H9 (cell line): ENCODE results near the gene SEBOX. TPM values are rescaled to one million over a fixed set of nuclear protein-coding genes. Genes with fewer than 3 reads are reported as not detected.

Experiments
- DNase-seq: peaks from one replicate; pipeline ENCODE4 v3.0.0-alpha.2; 2017
- H2AFZ ChIP-seq: one replicate; pipeline ENCODE4 v1.6.1; 2013; ENCODE audit warnings: mild to moderate bottlenecking, low read length, control low read depth, moderate library complexity
- H2AK5ac ChIP-seq: 2 replicates; pipeline ENCODE4 v1.6.1; 2013; ENCODE audit warnings: low read length, control low read depth, mixed read lengths; ENCODE audit not compliant: insufficient read length
- H2BK120ac ChIP-seq: one replicate; pipeline ENCODE4 v1.6.1; 2013; ENCODE audit warnings: low read depth, mild to moderate bottlenecking, low read length, control low read depth, inconsistent platforms; ENCODE audit not compliant: poor library complexity, severe bottlenecking
- H2BK12ac ChIP-seq: 2 replicates; pipeline ENCODE4 v1.6.1; 2013; ENCODE audit warnings: low read length, control low read depth, mixed read lengths, low read depth; ENCODE audit not compliant: insufficient read length
- H2BK15ac ChIP-seq: 2 replicates; pipeline ENCODE4 v1.6.1; 2013; ENCODE audit warnings: low read depth, low read length, control low read depth
- H2BK20ac ChIP-seq: one replicate; pipeline ENCODE4 v1.6.1; 2013; ENCODE audit warnings: low read depth, mild to moderate bottlenecking, low read length, control low read depth, inconsistent platforms; ENCODE audit not compliant: poor library complexity, severe bottlenecking
- H2BK5ac ChIP-seq: 2 replicates; pipeline ENCODE4 v1.6.1; 2013; ENCODE audit warnings: low read length, control low read depth, mixed read lengths; ENCODE audit not compliant: insufficient read length
- H3K14ac ChIP-seq: 2 replicates; pipeline ENCODE4 v1.6.1; 2013; ENCODE audit warnings: low read length, control low read depth; ENCODE audit not compliant: insufficient read depth
- H3K18ac ChIP-seq: 2 replicates; pipeline ENCODE4 v1.6.1; 2013; ENCODE audit warnings: low read depth, mild to moderate bottlenecking, mixed read lengths, low read length, control low read depth; ENCODE audit not compliant: insufficient read length
- H3K23ac ChIP-seq: 2 replicates; pipeline ENCODE4 v1.6.1; 2013; ENCODE audit warnings: low read length, control low read depth, mixed read lengths, low read depth; ENCODE audit not compliant: insufficient read length
- H3K23me2 ChIP-seq: 2 replicates; pipeline ENCODE4 v1.6.1; 2013; ENCODE audit warnings: low read depth, mild to moderate bottlenecking, mixed read lengths, low read length, control low read depth; ENCODE audit not compliant: insufficient read length, poor library complexity, severe bottlenecking
- H3K27ac ChIP-seq: 2 replicates; pipeline ENCODE4 v1.5.1; 2013; ENCODE audit warnings: low read length, control low read depth, mixed read lengths, low read depth; ENCODE audit not compliant: insufficient read length
- H3K27me3 ChIP-seq: 2 replicates; pipeline ENCODE4 v1.6.1; 2013; ENCODE audit warnings: low read length, control low read depth, inconsistent platforms; ENCODE audit not compliant: insufficient read depth
- H3K4ac ChIP-seq: 2 replicates; pipeline ENCODE4 v1.6.1; 2013; ENCODE audit warnings: low read depth, mild to moderate bottlenecking, control low read depth, inconsistent platforms, low read length, moderate library complexity
- H3K4me1 ChIP-seq: 2 replicates; pipeline ENCODE4 v1.6.1; 2013; ENCODE audit warnings: low read length, control low read depth, inconsistent platforms; ENCODE audit not compliant: insufficient read depth
- H3K4me2 ChIP-seq: 2 replicates; pipeline ENCODE4 v1.6.1; 2013; ENCODE audit warnings: low read length, control low read depth, mixed read lengths; ENCODE audit not compliant: insufficient read length, insufficient read depth
- H3K56ac ChIP-seq: 2 replicates; pipeline ENCODE4 v1.6.1; 2013; ENCODE audit warnings: low read depth, mild to moderate bottlenecking, mixed read lengths, low read length, control low read depth; ENCODE audit not compliant: insufficient read length
- H3K79me1 ChIP-seq: 2 replicates; pipeline ENCODE4 v1.6.1; 2013; ENCODE audit warnings: low read depth, mild to moderate bottlenecking, moderate library complexity, low read length, control low read depth, inconsistent platforms; ENCODE audit not compliant: insufficient read depth, poor library complexity, severe bottlenecking
- H3K79me2 ChIP-seq: 2 replicates; pipeline ENCODE4 v1.6.1; 2013; ENCODE audit warnings: low read length, control low read depth, inconsistent platforms; ENCODE audit not compliant: insufficient read depth
- H3K9ac ChIP-seq: 2 replicates; pipeline ENCODE4 v1.6.1; 2013; ENCODE audit warnings: low read length, control low read depth, mixed read lengths; ENCODE audit not compliant: insufficient read length; ENCODE audit errors: extremely low read depth
- H3K9me3 ChIP-seq: one replicate; pipeline ENCODE4 v1.6.1; 2013; ENCODE audit warnings: low read depth, low read length, inconsistent platforms; ENCODE audit not compliant: control insufficient read depth
- H3T11ph ChIP-seq: one replicate; pipeline ENCODE4 v1.6.1; 2013; ENCODE audit warnings: mild to moderate bottlenecking, low read length, control low read depth, inconsistent platforms
- H4K20me1 ChIP-seq: one replicate; pipeline ENCODE4 v1.6.1; 2013; ENCODE audit not compliant: control insufficient read depth, insufficient read length, insufficient read depth
- H4K5ac ChIP-seq: 2 replicates; pipeline ENCODE4 v1.6.1; 2013; ENCODE audit warnings: low read depth, mild to moderate bottlenecking, mixed read lengths, low read length, control low read depth; ENCODE audit not compliant: insufficient read length
- H4K8ac ChIP-seq: replicated peaks from 2 replicates; pipeline ENCODE4 v1.6.1; 2013; ENCODE audit warnings: low read length, control low read depth, mixed read lengths, low read depth; ENCODE audit not compliant: insufficient read length
- H4K91ac ChIP-seq: 2 replicates; pipeline ENCODE4 v1.6.1; 2013; ENCODE audit warnings: low read depth, mild to moderate bottlenecking, moderate library complexity, mixed read lengths, low read length, control low read depth; ENCODE audit not compliant: insufficient read length
- H3K27ac Mint-ChIP-seq, 3 experiments: 2 replicates in 2 of 3; 3 replicates in 1 of 3; pipeline ENCODE4 v1.8.0; 2020 to 2021; ENCODE audit warnings: mixed read lengths in 3 of 3, mild to moderate bottlenecking in 1 of 3, moderate library complexity in 1 of 3
- H3K27me3 Mint-ChIP-seq: 2 replicates; pipeline ENCODE4 v1.8.0; 2021; ENCODE audit warnings: low read depth, mild to moderate bottlenecking, moderate library complexity, mixed read lengths
- H3K36me3 Mint-ChIP-seq, 3 experiments: 2 replicates in 2 of 3; 3 replicates in 1 of 3; pipeline ENCODE4 v1.8.0; 2020 to 2021; ENCODE audit warnings: low read depth in 3 of 3, mixed read lengths in 3 of 3; ENCODE audit not compliant: insufficient read depth in 1 of 3
- H3K4me1 Mint-ChIP-seq, 2 experiments: 2 replicates each; pipeline ENCODE4 v1.8.0; 2020; ENCODE audit warnings: mixed read lengths in 2 of 2
- H3K4me3 Mint-ChIP-seq, 2 experiments: 2 replicates in 1 of 2; 3 replicates in 1 of 2; pipeline ENCODE4 v1.8.0; 2020 to 2021; ENCODE audit warnings: mild to moderate bottlenecking in 2 of 2, mixed read lengths in 2 of 2, moderate library complexity in 1 of 2
- H3K9me3 Mint-ChIP-seq, 2 experiments: 2 replicates in 1 of 2; 3 replicates in 1 of 2; pipeline ENCODE4 v1.8.0; 2020; ENCODE audit warnings: mild to moderate bottlenecking in 2 of 2, mixed read lengths in 2 of 2, moderate library complexity in 1 of 2
- WGBS: extraction: QIAGEN DNeasy Blood & Tissue Kit; methylation state at CpG from one replicate; pipeline ENCODE4 v1.1.7; 2013; ENCODE audit warnings: missing lambda C conversion rate, low lambda C conversion rate, mixed read lengths; ENCODE audit not compliant: insufficient read length; ENCODE audit errors: extremely low coverage; 5-methylcytosine and 5-hydroxymethylcytosine counted together
- total RNA-seq: library from RNA; stranded (reverse); gene quantifications from 2 replicates; pipeline ENCODE4 v1.2.1, GENCODE V29; 2021
- TF ChIP-seq, protein P1 (sequence below): fragments of 200-600 bp; sonication (generic); conservative IDR thresholded peaks from 3 replicates; pipeline ENCODE4 v1.8.0; 2021; ENCODE audit warnings: antibody characterized with exemption, mild to moderate bottlenecking

Gene SEBOX
- total RNA-seq, 1 experiment from 2014 or later = not detected

- Mint-ChIP-seq H3K36me3 (peaks cover 1 to 7% (median 5%) of the 10 kb centered on the region in 3 experiments; a peak in 4 of 7 replicates), H3K27ac (no peak overlapping the region; a peak in 1 of 7 replicates), H3K27me3 (peaks cover 26% of the 10 kb centered on the region), H3K4me3 (no peak overlapping the region), H3K4me1 (peaks cover 3 to 11% of the 10 kb centered on the region in 2 experiments; a peak in 3 of 4 replicates), H3K9me3 (no peaks in the 10 kb centered on the region)
- H3K23me2 ChIP-seq = no peaks in the 10 kb centered on the region
- H4K8ac ChIP-seq = no peak overlapping the region
- no peaks in the 10 kb centered on the region for H3K79me1 ChIP-seq
- no peak overlapping the region for H2AK5ac ChIP-seq
- WGBS = no CpG with 5 or more reads among the region's 7 CpGs
- no peak overlapping the region for H2BK15ac ChIP-seq
- no peak overlapping the region for H3T11ph ChIP-seq
- H4K91ac ChIP-seq = no peak overlapping the region
- H3K56ac ChIP-seq = no peak overlapping the region
- no peak overlapping the region for H3K27ac ChIP-seq
- H3K9ac ChIP-seq = no peak overlapping the region
- no peak for DNase-seq
- no peak overlapping the region for H2BK120ac ChIP-seq
- H2BK20ac ChIP-seq = no peak overlapping the region
- H3K14ac ChIP-seq = no peak overlapping the region
- TF ChIP-seq, protein P1, sequence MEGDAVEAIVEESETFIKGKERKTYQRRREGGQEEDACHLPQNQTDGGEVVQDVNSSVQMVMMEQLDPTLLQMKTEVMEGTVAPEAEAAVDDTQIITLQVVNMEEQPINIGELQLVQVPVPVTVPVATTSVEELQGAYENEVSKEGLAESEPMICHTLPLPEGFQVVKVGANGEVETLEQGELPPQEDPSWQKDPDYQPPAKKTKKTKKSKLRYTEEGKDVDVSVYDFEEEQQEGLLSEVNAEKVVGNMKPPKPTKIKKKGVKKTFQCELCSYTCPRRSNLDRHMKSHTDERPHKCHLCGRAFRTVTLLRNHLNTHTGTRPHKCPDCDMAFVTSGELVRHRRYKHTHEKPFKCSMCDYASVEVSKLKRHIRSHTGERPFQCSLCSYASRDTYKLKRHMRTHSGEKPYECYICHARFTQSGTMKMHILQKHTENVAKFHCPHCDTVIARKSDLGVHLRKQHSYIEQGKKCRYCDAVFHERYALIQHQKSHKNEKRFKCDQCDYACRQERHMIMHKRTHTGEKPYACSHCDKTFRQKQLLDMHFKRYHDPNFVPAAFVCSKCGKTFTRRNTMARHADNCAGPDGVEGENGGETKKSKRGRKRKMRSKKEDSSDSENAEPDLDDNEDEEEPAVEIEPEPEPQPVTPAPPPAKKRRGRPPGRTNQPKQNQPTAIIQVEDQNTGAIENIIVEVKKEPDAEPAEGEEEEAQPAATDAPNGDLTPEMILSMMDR = no peak
- H2BK5ac ChIP-seq = no peak overlapping the region
- H3K79me2 ChIP-seq = no peaks in the 10 kb centered on the region
- H3K27me3 ChIP-seq = no peaks in the 10 kb centered on the region
- H2AFZ ChIP-seq = no peak overlapping the region
- no peak overlapping the region for H4K5ac ChIP-seq
- H3K9me3 ChIP-seq = no peaks in the 10 kb centered on the region
- H3K4ac ChIP-seq = no peak overlapping the region
- no peak overlapping the region for H3K4me2 ChIP-seq
- H3K23ac ChIP-seq = no peak overlapping the region
- H3K4me1 ChIP-seq = no peaks in the 10 kb centered on the region
- no peak overlapping the region for H3K18ac ChIP-seq
- no peaks in the 10 kb centered on the region for H4K20me1 ChIP-seq
- H2BK12ac ChIP-seq = no peak overlapping the region
Observed at GRCh38 chr17:28394337-28395116, 29.5 kb upstream of the SEBOX start.
